PC-3 (cell line): ENCODE data around the gene RASL11B.

Experiments used
- EZH2 ChIP-seq: fragments of 300-600 bp; sonication (generic); IDR thresholded peaks from one replicate; pipeline ENCODE4 v1.6.1; 2017; ENCODE audit warnings: antibody characterized with exemption, mild to moderate bottlenecking, low read length; ENCODE audit not compliant: unreplicated experiment
- EZH2phosphoT487 ChIP-seq: fragments of 300-600 bp; sonication (generic); IDR thresholded peaks from 2 replicates; pipeline ENCODE4 v1.6.1; 2018; ENCODE audit warnings: mild to moderate bottlenecking, antibody characterized with exemption, low read length, borderline replicate concordance
- TF ChIP-seq, protein P1 (sequence below): fragments of 300-600 bp; sonication (generic); conservative IDR thresholded peaks from 2 replicates; pipeline ENCODE4 v1.5.1; 2017; ENCODE audit warnings: antibody characterized with exemption, low read depth, mild to moderate bottlenecking, low read length

DNA sequence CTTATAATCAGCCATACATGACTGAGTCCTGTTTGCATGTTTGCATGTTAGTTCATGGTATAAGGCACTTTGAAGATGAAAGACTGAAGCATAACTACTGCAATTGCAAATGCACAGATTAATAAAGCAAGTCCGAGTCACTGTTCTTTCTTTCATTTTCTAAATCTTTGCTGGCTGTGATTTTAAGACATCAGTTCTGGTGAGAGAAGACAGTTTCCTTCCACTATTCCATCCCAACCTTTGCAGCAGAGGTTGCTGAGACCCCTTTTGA is 28.3 kb downstream of the RASL11B start:
- TF ChIP-seq, protein P1, sequence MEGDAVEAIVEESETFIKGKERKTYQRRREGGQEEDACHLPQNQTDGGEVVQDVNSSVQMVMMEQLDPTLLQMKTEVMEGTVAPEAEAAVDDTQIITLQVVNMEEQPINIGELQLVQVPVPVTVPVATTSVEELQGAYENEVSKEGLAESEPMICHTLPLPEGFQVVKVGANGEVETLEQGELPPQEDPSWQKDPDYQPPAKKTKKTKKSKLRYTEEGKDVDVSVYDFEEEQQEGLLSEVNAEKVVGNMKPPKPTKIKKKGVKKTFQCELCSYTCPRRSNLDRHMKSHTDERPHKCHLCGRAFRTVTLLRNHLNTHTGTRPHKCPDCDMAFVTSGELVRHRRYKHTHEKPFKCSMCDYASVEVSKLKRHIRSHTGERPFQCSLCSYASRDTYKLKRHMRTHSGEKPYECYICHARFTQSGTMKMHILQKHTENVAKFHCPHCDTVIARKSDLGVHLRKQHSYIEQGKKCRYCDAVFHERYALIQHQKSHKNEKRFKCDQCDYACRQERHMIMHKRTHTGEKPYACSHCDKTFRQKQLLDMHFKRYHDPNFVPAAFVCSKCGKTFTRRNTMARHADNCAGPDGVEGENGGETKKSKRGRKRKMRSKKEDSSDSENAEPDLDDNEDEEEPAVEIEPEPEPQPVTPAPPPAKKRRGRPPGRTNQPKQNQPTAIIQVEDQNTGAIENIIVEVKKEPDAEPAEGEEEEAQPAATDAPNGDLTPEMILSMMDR: no peak
- no peak for TF ChIP-seq EZH2phosphoT487
- TF ChIP-seq EZH2: no peak
